ENCODE results near the gene POU2F2.
"Not testable (repeated sequence)": the region's sequence is repeated elsewhere in the genome, so short reads cannot be mapped to it uniquely, and the experiment has no call there.

POU2F2 gene

GRCh38 chr19:42110658-42111057 is 21.6 kb downstream of the POU2F2 start:
- no peaks in the 10 kb centered on the region for H3K4me1 ChIP-seq (ENCODE audit: control insufficient read depth, low read depth, low read length)
- no peaks in the 10 kb centered on the region for H3K79me1 ChIP-seq (ENCODE audit: low read length)
- H4K5ac ChIP-seq (ENCODE audit: low read length) = no peak overlapping the region
- no peaks in the 10 kb centered on the region for H3K79me2 ChIP-seq (ENCODE audit: control insufficient read depth, insufficient read depth, low read length)
- H3K27me3 ChIP-seq (ENCODE audit: insufficient read depth, low read length, poor library complexity) = no peaks in the 10 kb centered on the region
- no peak overlapping the region for H2AK5ac ChIP-seq (ENCODE audit: low read length)
- H3K9ac ChIP-seq (ENCODE audit: low read length) = no peak overlapping the region
- H2BK120ac ChIP-seq (ENCODE audit: low read depth, low read length) = no peak overlapping the region
- H3K36me3 ChIP-seq (ENCODE audit: control insufficient read depth, insufficient read depth, low read length) = no peaks in the 10 kb centered on the region
- no CpG with 5 or more reads among the region's 1 CpG for WGBS (ENCODE audit: extremely low coverage, insufficient coverage, low lambda C conversion rate)
- H2BK5ac ChIP-seq (ENCODE audit: low read length) = no peak overlapping the region
- H3K4ac ChIP-seq (ENCODE audit: low read depth, low read length) = no peak overlapping the region
- H3K23ac ChIP-seq (ENCODE audit: low read length) = no peak overlapping the region
- no peak overlapping the region for H4K8ac ChIP-seq (ENCODE audit: low read depth, low read length)
- H2BK15ac ChIP-seq (replicated peaks; ENCODE audit: low read depth) = no peak overlapping the region
- no peak overlapping the region for H3K56ac ChIP-seq (ENCODE audit: low read length)
- no peak overlapping the region for H3K18ac ChIP-seq (ENCODE audit: low read length)
- H3K27ac ChIP-seq (ENCODE audit: low read depth, low read length) = no peak overlapping the region
- H3K4me3 ChIP-seq (ENCODE audit: low read length) = no peak overlapping the region
- no peak for DNase-seq
- no peak overlapping the region for H3K4me2 ChIP-seq (ENCODE audit: low read length)

GRCh38 chr19:42109896-42110295 is 22.4 kb downstream of the POU2F2 start:
- no peak overlapping the region for H3K18ac ChIP-seq (ENCODE audit: low read length)
- no peak overlapping the region for H3K4me3 ChIP-seq (ENCODE audit: low read length)
- no peak overlapping the region for H2BK5ac ChIP-seq (ENCODE audit: low read length)
- no peak overlapping the region for H2BK120ac ChIP-seq (ENCODE audit: low read depth, low read length)
- H3K4me1 ChIP-seq (ENCODE audit: control insufficient read depth, low read depth, low read length) = no peaks in the 10 kb centered on the region
- no peaks in the 10 kb centered on the region for H3K79me1 ChIP-seq (ENCODE audit: low read length)
- WGBS (ENCODE audit: extremely low coverage, insufficient coverage, low lambda C conversion rate) = no CpG with 5 or more reads among the region's 3 CpGs
- no peak overlapping the region for H3K23ac ChIP-seq (ENCODE audit: low read length)
- H3K36me3 ChIP-seq (ENCODE audit: control insufficient read depth, insufficient read depth, low read length) = no peaks in the 10 kb centered on the region
- H3K27me3 ChIP-seq (ENCODE audit: insufficient read depth, low read length, poor library complexity) = no peaks in the 10 kb centered on the region
- no peak overlapping the region for H3K9ac ChIP-seq (ENCODE audit: low read length)
- no peak overlapping the region for H4K8ac ChIP-seq (ENCODE audit: low read depth, low read length)
- H4K5ac ChIP-seq (ENCODE audit: low read length) = no peak overlapping the region
- H2BK15ac ChIP-seq (replicated peaks; ENCODE audit: low read depth) = no peak overlapping the region
- no peaks in the 10 kb centered on the region for H3K79me2 ChIP-seq (ENCODE audit: control insufficient read depth, insufficient read depth, low read length)
- no peak overlapping the region for H3K56ac ChIP-seq (ENCODE audit: low read length)
- no peak overlapping the region for H3K4ac ChIP-seq (ENCODE audit: low read depth, low read length)
- H3K27ac ChIP-seq (ENCODE audit: low read depth, low read length) = no peak overlapping the region
- no peak overlapping the region for H3K4me2 ChIP-seq (ENCODE audit: low read length)
- DNase-seq = no peak
- no peak overlapping the region for H2AK5ac ChIP-seq (ENCODE audit: low read length)

DNA sequence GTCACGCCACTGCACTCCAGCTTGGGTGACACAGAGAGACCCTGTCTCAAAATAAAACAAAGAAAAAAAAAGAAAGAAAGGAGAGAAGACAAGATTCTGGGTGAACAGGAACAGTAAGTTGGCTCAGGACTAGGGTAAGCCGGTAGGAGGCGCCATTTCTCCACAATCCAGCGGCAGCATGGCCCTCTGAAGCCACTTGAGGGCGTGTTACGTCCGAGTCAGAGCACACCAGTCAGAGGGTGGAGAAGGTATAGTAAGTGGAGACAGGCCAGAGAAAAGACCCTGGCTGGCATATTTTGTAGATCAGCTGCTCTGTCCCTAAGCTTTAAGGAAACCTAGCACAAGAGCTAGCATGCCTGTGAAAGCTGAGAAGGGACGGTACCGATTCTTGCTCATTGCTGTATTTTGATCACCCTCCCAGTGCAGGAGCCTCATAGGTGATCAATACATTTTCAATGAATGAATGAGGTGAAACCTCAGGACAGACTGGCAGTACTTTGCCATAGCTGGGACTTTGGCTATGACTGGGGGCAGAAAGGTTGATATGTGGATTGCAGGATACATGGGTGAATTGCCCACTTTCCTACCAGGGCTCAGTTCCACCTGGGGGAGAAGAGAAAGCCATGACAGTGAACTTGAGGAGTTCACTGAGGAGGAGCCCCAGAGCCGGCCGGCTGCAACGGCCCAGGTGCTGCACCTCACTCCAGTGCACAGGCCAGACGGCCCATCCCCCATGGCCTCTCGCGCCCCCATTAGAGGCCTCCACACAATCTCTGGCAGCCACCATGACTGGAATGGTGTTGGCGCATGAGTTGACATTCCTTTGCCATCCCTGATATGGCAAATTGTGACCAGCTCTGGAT is 23.5 kb downstream of the POU2F2 start:
- Histone ChIP-seq H2AK5ac (ENCODE audit: low read length) (no peak overlapping the region), H4K8ac (ENCODE audit: low read depth, low read length) (no peak overlapping the region), H3K4me1 (ENCODE audit: control insufficient read depth, low read depth, low read length) (no peaks in the 10 kb centered on the region), H3K4ac (ENCODE audit: low read depth, low read length) (no peak overlapping the region), H3K9ac (ENCODE audit: low read length) (peak overlapping the region; percentile 3), H3K23ac (ENCODE audit: low read length) (no peak overlapping the region), H2BK5ac (ENCODE audit: low read length) (no peak overlapping the region), H3K56ac (ENCODE audit: low read length) (no peak overlapping the region), H3K18ac (ENCODE audit: low read length) (no peak overlapping the region), H3K27ac (ENCODE audit: low read depth, low read length) (no peak overlapping the region), H4K5ac (ENCODE audit: low read length) (no peak overlapping the region), H3K36me3 (ENCODE audit: control insufficient read depth, insufficient read depth, low read length) (no peaks in the 10 kb centered on the region), H2BK15ac (replicated peaks; ENCODE audit: low read depth) (no peak overlapping the region), H3K4me3 (ENCODE audit: low read length) (no peak overlapping the region), H2BK120ac (ENCODE audit: low read depth, low read length) (no peak overlapping the region), H3K4me2 (ENCODE audit: low read length) (no peak overlapping the region), H3K79me1 (ENCODE audit: low read length) (no peaks in the 10 kb centered on the region), H3K27me3 (ENCODE audit: insufficient read depth, low read length, poor library complexity) (no peaks in the 10 kb centered on the region), H3K79me2 (ENCODE audit: control insufficient read depth, insufficient read depth, low read length) (no peaks in the 10 kb centered on the region)
- peak; percentile 93 for DNase-seq
- no CpG with 5 or more reads among the region's 16 CpGs for WGBS (ENCODE audit: extremely low coverage, insufficient coverage, low lambda C conversion rate)

DNA sequence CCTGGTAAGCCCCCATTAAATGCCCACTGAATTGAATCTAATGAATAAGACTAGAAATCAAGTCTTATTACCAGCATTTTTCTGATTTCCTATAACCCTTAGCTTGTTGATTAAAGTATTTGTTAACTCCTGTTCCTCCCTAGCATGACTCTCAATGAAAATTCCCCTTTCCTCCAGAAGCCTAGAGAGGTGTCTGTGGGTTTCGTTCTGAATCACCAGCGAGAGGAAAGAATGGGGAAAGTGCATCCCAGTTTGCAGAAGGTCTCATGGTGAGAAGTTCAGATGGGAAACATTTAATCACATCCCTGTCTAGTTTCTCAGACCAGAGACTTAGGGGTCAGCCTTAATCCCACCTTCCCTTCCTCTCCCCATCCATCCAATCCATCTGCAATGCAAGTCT is 26.9 kb downstream of the POU2F2 start:
- no peak overlapping the region for H2BK120ac ChIP-seq (ENCODE audit: low read depth, low read length)
- no peak overlapping the region for H3K4me2 ChIP-seq (ENCODE audit: low read length)
- H3K23ac ChIP-seq (ENCODE audit: low read length) = no peak overlapping the region
- no peak overlapping the region for H2BK5ac ChIP-seq (ENCODE audit: low read length)
- H3K18ac ChIP-seq (ENCODE audit: low read length) = no peak overlapping the region
- H4K5ac ChIP-seq (ENCODE audit: low read length) = no peak overlapping the region
- no peak overlapping the region for H3K4me3 ChIP-seq (ENCODE audit: low read length)
- no peak overlapping the region for H3K9ac ChIP-seq (ENCODE audit: low read length)
- H2AK5ac ChIP-seq (ENCODE audit: low read length) = no peak overlapping the region
- no peaks in the 10 kb centered on the region for H3K4me1 ChIP-seq (ENCODE audit: control insufficient read depth, low read depth, low read length)
- no CpG with 5 or more reads among the region's 2 CpGs for WGBS (ENCODE audit: extremely low coverage, insufficient coverage, low lambda C conversion rate)
- H3K4ac ChIP-seq (ENCODE audit: low read depth, low read length) = no peak overlapping the region
- H3K36me3 ChIP-seq (ENCODE audit: control insufficient read depth, insufficient read depth, low read length) = no peaks in the 10 kb centered on the region
- no peaks in the 10 kb centered on the region for H3K27me3 ChIP-seq (ENCODE audit: insufficient read depth, low read length, poor library complexity)
- DNase-seq = no peak
- H2BK15ac ChIP-seq (replicated peaks; ENCODE audit: low read depth) = no peak overlapping the region
- H3K79me1 ChIP-seq (ENCODE audit: low read length) = no peaks in the 10 kb centered on the region
- no peak overlapping the region for H3K27ac ChIP-seq (ENCODE audit: low read depth, low read length)
- H4K8ac ChIP-seq (ENCODE audit: low read depth, low read length) = no peak overlapping the region
- H3K56ac ChIP-seq (ENCODE audit: low read length) = no peak overlapping the region
- no peaks in the 10 kb centered on the region for H3K79me2 ChIP-seq (ENCODE audit: control insufficient read depth, insufficient read depth, low read length)

DNA sequence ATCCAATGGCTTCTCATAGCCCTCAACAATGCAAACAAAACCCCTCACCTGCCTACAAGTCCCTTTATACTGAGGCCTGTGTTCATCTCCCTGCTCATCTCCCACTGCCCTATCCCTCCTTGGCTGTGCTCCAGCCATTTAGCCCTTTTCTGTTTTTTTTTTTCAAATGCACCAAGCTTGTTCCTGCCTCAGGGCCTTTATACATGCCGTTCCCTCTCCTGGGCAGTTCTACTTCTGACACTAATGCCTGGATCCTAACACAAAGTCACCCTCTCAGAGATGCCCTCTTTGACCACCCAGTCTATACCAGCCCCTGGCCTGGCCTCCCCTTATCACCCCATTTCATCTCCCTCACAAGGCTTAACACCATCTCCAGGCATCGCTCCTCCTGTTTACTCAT is 29.4 kb downstream of the POU2F2 start:
- Histone ChIP-seq H3K27me3 (ENCODE audit: insufficient read depth, low read length, poor library complexity) (no peaks in the 10 kb centered on the region), H2BK120ac (ENCODE audit: low read depth, low read length) (no peak overlapping the region), H3K27ac (ENCODE audit: low read depth, low read length) (no peak overlapping the region), H2AK5ac (ENCODE audit: low read length) (no peak overlapping the region), H3K4ac (ENCODE audit: low read depth, low read length) (no peak overlapping the region), H3K4me3 (ENCODE audit: low read length) (no peak overlapping the region), H3K79me1 (ENCODE audit: low read length) (no peaks in the 10 kb centered on the region), H3K79me2 (ENCODE audit: control insufficient read depth, insufficient read depth, low read length) (no peaks in the 10 kb centered on the region), H3K9ac (ENCODE audit: low read length) (no peak overlapping the region), H3K18ac (ENCODE audit: low read length) (no peak overlapping the region), H2BK15ac (replicated peaks; ENCODE audit: low read depth) (no peak overlapping the region), H4K5ac (ENCODE audit: low read length) (no peak overlapping the region), H3K23ac (ENCODE audit: low read length) (no peak overlapping the region), H2BK5ac (ENCODE audit: low read length) (no peak overlapping the region), H3K36me3 (ENCODE audit: control insufficient read depth, insufficient read depth, low read length) (no peaks in the 10 kb centered on the region), H3K56ac (ENCODE audit: low read length) (no peak overlapping the region), H3K4me1 (ENCODE audit: control insufficient read depth, low read depth, low read length) (no peaks in the 10 kb centered on the region), H4K8ac (ENCODE audit: low read depth, low read length) (no peak overlapping the region), H3K4me2 (ENCODE audit: low read length) (no peak overlapping the region)
- no CpG with 5 or more reads among the region's 2 CpGs for WGBS (ENCODE audit: extremely low coverage, insufficient coverage, low lambda C conversion rate)
- DNase-seq = no peak

DNA sequence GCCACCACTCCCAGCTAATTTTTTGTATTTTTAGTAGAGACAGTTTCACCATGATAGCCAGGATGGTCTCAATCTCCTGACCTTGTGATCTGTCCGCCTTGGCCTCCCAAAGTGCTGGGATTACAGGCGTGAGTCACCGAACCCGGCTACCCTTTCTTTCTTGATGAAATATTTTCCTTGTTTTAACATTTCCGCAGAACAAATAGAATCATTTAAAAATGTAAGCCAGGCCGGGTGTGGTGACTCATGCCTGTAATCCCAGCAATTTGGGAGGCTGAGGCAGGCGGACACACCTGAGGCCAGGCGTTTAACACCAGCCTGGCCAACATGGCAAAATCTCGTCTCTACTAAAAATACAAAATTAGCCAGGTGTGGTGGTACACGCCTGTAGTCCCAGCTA is 32.0 kb downstream of the POU2F2 start:
- not testable (repeated sequence) for H3K27ac ChIP-seq (ENCODE audit: low read depth, low read length); H3K4me2 ChIP-seq (ENCODE audit: low read length); H2BK15ac ChIP-seq (replicated peaks; ENCODE audit: low read depth); H3K23ac ChIP-seq (ENCODE audit: low read length); H3K79me1 ChIP-seq (ENCODE audit: low read length); H2BK120ac ChIP-seq (ENCODE audit: low read depth, low read length); H3K9ac ChIP-seq (ENCODE audit: low read length); H3K18ac ChIP-seq (ENCODE audit: low read length); H3K27me3 ChIP-seq (ENCODE audit: insufficient read depth, low read length, poor library complexity); H3K4me1 ChIP-seq (ENCODE audit: control insufficient read depth, low read depth, low read length); H2AK5ac ChIP-seq (ENCODE audit: low read length); H4K5ac ChIP-seq (ENCODE audit: low read length); H3K56ac ChIP-seq (ENCODE audit: low read length); H2BK5ac ChIP-seq (ENCODE audit: low read length); H3K4me3 ChIP-seq (ENCODE audit: low read length); H4K8ac ChIP-seq (ENCODE audit: low read depth, low read length); H3K79me2 ChIP-seq (ENCODE audit: control insufficient read depth, insufficient read depth, low read length); H3K36me3 ChIP-seq (ENCODE audit: control insufficient read depth, insufficient read depth, low read length); H3K4ac ChIP-seq (ENCODE audit: low read depth, low read length); DNase-seq
- no CpG with 5 or more reads among the region's 10 CpGs for WGBS (ENCODE audit: extremely low coverage, insufficient coverage, low lambda C conversion rate)
